Mucosa of descending colon (tissue), 3 donors: ENCODE measurements around the gene OR6B2. TPM values are rescaled to one million over a fixed set of nuclear protein-coding genes. Genes with fewer than 3 reads are reported as not detected.

Experiments used
- ATAC-seq: fragments of 200-7000 bp; cut with Tn5 transposase; one replicate; pipeline ENCODE4 v1.9.1; 2020; ENCODE audit warnings: mild to moderate bottlenecking, moderate library complexity
- DNase-seq, 3 donors: peaks; one replicate each; pipeline ENCODE4 v3.0.0-alpha.2; 2020
- H3K36me3 ChIP-seq: fragments of 200-600 bp; one replicate; pipeline ENCODE4 v1.8.0; 2021; ENCODE audit warnings: low read depth, mild to moderate bottlenecking
- H3K4me1 ChIP-seq: fragments of 200-600 bp; one replicate; pipeline ENCODE4 v1.8.0; 2021; ENCODE audit warnings: low read depth, mild to moderate bottlenecking
- H3K4me3 ChIP-seq: fragments of 200-600 bp; one replicate; pipeline ENCODE4 v1.8.0; 2021; ENCODE audit warnings: mild to moderate bottlenecking
- H3K9me3 ChIP-seq: fragments of 200-600 bp; one replicate; pipeline ENCODE4 v1.8.0; 2021; ENCODE audit warnings: mild to moderate bottlenecking
- intact Hi-C, 2 donors: fragments of 100-400 bp; cut with DNase I in 1 of 2; cut with micrococcal nuclease in 1 of 2; formaldehyde crosslinking; loops; one replicate each; pipeline versions ENCODE4 v1.11.0 to v1.11.1; 2022; cut with DNase I, micrococcal nuclease
- total RNA-seq, 3 donors: library from RNA; stranded (reverse); fragmentation: NEBNext Ultra II Directional in 2 of 3; extraction: Animal tissue kit (Norgen Biotek cat#: 25700) in 2 of 3; gene quantifications; one replicate each; pipeline versions ENCODE4 v1.2.1 to v1.2.4, GENCODE V29; 2021 to 2023
- TF ChIP-seq, protein P1 (sequence below): fragments of 200-600 bp; IDR thresholded peaks from one replicate; pipeline ENCODE4 v1.8.0; 2022; ENCODE audit warnings: antibody characterized with exemption, mild to moderate bottlenecking
- donor health status: DM: no; HTN: no; CAD: no; lungs with moderate emphysema.
- donor health status: DM: no; HTN: no; CAD: no.
- donor health status: DM: no; HTN: yes; CAD: no.

The OR6B2 gene
- total RNA-seq, 3 donors from 2014 or later = not detected

GRCh38 chr2:240069829-240070228 lies 39.6 kb upstream of the OR6B2 start:
- H3K9me3 ChIP-seq = no peaks in the 10 kb centered on the region
- no peaks in the 10 kb centered on the region for H3K36me3 ChIP-seq
- no peak overlapping the region for H3K4me3 ChIP-seq
- ATAC-seq (no peak), DNase-seq (no peak)
- H3K4me1 ChIP-seq = no peaks in the 10 kb centered on the region
- intact Hi-C loops = loop anchor here in 1 of 2 donors (10.0 kb wide), 1 partner anchor 75 kb away; the partner anchor contains the start of gene OTOS
- TF ChIP-seq, protein P1, sequence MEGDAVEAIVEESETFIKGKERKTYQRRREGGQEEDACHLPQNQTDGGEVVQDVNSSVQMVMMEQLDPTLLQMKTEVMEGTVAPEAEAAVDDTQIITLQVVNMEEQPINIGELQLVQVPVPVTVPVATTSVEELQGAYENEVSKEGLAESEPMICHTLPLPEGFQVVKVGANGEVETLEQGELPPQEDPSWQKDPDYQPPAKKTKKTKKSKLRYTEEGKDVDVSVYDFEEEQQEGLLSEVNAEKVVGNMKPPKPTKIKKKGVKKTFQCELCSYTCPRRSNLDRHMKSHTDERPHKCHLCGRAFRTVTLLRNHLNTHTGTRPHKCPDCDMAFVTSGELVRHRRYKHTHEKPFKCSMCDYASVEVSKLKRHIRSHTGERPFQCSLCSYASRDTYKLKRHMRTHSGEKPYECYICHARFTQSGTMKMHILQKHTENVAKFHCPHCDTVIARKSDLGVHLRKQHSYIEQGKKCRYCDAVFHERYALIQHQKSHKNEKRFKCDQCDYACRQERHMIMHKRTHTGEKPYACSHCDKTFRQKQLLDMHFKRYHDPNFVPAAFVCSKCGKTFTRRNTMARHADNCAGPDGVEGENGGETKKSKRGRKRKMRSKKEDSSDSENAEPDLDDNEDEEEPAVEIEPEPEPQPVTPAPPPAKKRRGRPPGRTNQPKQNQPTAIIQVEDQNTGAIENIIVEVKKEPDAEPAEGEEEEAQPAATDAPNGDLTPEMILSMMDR = no peak

GRCh38 chr2:240068193-240068592 lies 38.0 kb upstream of the OR6B2 start:
- DNase-seq (no peak), ATAC-seq (no peak)
- Histone ChIP-seq H3K9me3 (no peaks in the 10 kb centered on the region), H3K4me1 (no peaks in the 10 kb centered on the region), H3K36me3 (no peaks in the 10 kb centered on the region), H3K4me3 (no peak overlapping the region)
- TF ChIP-seq, protein P1 = no peak
- intact Hi-C loops = loop anchor here in 1 of 2 donors (10.0 kb wide), 1 partner anchor 77 kb away; the partner anchor contains the start of gene OTOS

GRCh38 chr2:240066489-240066888 lies 36.3 kb upstream of the OR6B2 start:
- DNase-seq = no peak
- H3K4me3 ChIP-seq = no peak overlapping the region
- H3K36me3 ChIP-seq = no peaks in the 10 kb centered on the region
- no peaks in the 10 kb centered on the region for H3K9me3 ChIP-seq
- ATAC-seq = no peak
- H3K4me1 ChIP-seq = no peaks in the 10 kb centered on the region
- intact Hi-C loops = loop anchor here in 1 of 2 donors (10.0 kb wide), 1 partner anchor 78 kb away; the partner anchor contains the start of gene OTOS
- TF ChIP-seq, protein P1 = no peak

DNA sequence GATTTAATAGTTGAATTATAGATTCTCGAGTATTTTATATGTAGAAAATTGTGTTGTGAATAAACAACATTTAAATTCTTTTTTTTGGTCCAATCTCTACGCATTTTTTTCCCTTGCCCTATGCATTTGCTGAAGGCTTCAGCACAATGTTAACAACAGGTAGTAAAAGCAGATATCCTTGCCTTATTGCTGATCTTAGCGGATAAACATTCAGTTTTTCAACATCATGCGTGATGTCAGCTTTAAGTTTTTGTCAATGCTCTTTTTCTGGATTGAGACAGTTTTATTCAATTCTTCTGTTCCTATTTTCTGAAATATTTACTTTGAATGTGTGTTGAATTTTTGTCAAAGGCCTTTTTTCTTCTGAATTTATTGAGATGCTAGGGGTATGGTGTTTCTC lies 34.7 kb upstream of the OR6B2 start:
- DNase-seq (no peak), ATAC-seq (no peak)
- intact Hi-C loops = loop anchor here in 1 of 2 donors (10.0 kb wide), 1 partner anchor 80 kb away; the partner anchor contains the start of gene OTOS
- H3K4me3 ChIP-seq = no peak overlapping the region
- TF ChIP-seq, protein P1 = no peak
- H3K36me3 ChIP-seq = no peaks in the 10 kb centered on the region
- H3K4me1 ChIP-seq = no peaks in the 10 kb centered on the region
- H3K9me3 ChIP-seq = no peaks in the 10 kb centered on the region

DNA sequence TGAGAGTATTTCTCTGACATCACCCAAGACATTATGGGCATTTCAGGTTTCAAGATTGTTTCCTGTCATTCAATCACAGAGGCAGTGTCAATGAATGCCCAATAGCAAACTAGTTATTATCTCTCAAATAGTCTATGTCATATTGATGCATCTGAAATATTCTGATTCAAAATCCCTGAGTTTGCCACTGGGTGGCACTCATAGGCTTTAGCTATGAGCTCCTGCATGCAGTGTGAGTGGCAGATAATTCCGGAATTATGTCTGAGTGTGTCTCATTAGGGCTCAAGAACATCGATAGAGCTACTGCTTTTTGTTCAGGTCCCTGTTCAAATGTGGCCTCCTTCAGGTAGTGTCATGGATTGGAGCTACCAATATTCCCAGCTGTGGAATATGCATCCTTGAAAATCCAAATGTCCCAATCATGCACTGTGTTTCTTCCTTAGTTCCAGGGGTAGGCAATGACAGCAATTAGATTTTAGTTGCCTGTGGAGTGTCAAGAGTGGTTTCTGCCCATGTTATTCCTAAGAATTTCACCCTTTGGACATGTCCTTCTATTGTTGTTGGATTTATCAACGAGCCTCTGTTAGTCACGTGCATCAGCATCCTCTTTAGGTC lies 30.9 kb upstream of the OR6B2 start:
- ATAC-seq (peak; percentile 51), DNase-seq (peak in 1 of 3 donors; percentile 77)
- intact Hi-C loops = loop anchor here in 1 of 2 donors (10.0 kb wide), 1 partner anchor 84 kb away; the partner anchor contains the start of gene OTOS
- Histone ChIP-seq H3K4me3 (no peak overlapping the region), H3K9me3 (no peaks in the 10 kb centered on the region), H3K36me3 (no peaks in the 10 kb centered on the region), H3K4me1 (no peaks in the 10 kb centered on the region)
- TF ChIP-seq, protein P1 = peak; percentile 23
